Measurements from ENCODE around the gene MMP15. TPM values are rescaled to one million over a fixed set of nuclear protein-coding genes. Genes with fewer than 3 reads are reported as not detected.

Gene MMP15
- total and polyA plus RNA-seq, 4 donors, result 7.0 to 38.8 (median 21.4) TPM

GRCh38 chr16:58053682-58054005 lies 28.1 kb downstream of the MMP15 start:
- 92% methylated on average over 5 of the region's 5 CpGs for WGBS
- Histone ChIP-seq H3K9ac (ENCODE audit: low read depth in 1 of 2, low read length in 2 of 2) (no peak overlapping the region), H3K27me3 (ENCODE audit: control insufficient read depth in 4 of 4, insufficient read depth in 4 of 4, low read length in 3 of 4) (no peaks in the 10 kb centered on the region), H3K4me3 (ENCODE audit: low read depth in 1 of 3, low read length in 3 of 3) (no peak overlapping the region), H3K36me3 (ENCODE audit: control insufficient read depth in 4 of 4, insufficient read depth in 3 of 4, low read depth in 1 of 4, low read length in 3 of 4) (no peaks in the 10 kb centered on the region), H3K27ac (ENCODE audit: low read depth in 1 of 2, low read length in 2 of 2) (no peak overlapping the region), H3K9me3 (ENCODE audit: control insufficient read depth in 4 of 4, low read length in 3 of 4) (no peaks in the 10 kb centered on the region), H3K4me1 (ENCODE audit: control insufficient read depth in 4 of 4, insufficient read depth in 4 of 4, low read length in 3 of 4) (no peaks in the 10 kb centered on the region)
- no peak for TF ChIP-seq ZBTB33 (IDR thresholded peaks at IDR 0.05)
- no peak for TF ChIP-seq NR2F2 (IDR thresholded peaks at IDR 0.05)
- TF ChIP-seq ATF3 (IDR thresholded peaks at IDR 0.05), result no peak
- no peak for TF ChIP-seq REST (IDR thresholded peaks at IDR 0.05)
- no peak for TF ChIP-seq RXRA (IDR thresholded peaks at IDR 0.05)
- no peak for TF ChIP-seq HNF4A (conservative IDR thresholded peaks at IDR 0.05)
- no peak for TF ChIP-seq FOXA1 (IDR thresholded peaks at IDR 0.05)
- no peak for TF ChIP-seq EGR1 (IDR thresholded peaks at IDR 0.05; ENCODE audit: low read depth in 2 of 2)
- no peak for TF ChIP-seq HNF4G (IDR thresholded peaks at IDR 0.05)
- TF ChIP-seq CTCF (IDR thresholded peaks at IDR 0.05; ENCODE audit: low read depth, low read length, missing input control), result no peak
- TF ChIP-seq FOXA2 (IDR thresholded peaks at IDR 0.05), result no peak
- TF ChIP-seq MAX (IDR thresholded peaks at IDR 0.05), result no peak
- no peak for TF ChIP-seq JUND (IDR thresholded peaks at IDR 0.05)
- TF ChIP-seq RAD21 (IDR thresholded peaks at IDR 0.05), result no peak
- no peak for TF ChIP-seq GABPA (IDR thresholded peaks at IDR 0.05 in 1 of 2, conservative IDR thresholded peaks at IDR 0.05 in 1 of 2)
- TF ChIP-seq TAF1 (conservative IDR thresholded peaks at IDR 0.05), result no peak
- no peak for TF ChIP-seq YY1 (IDR thresholded peaks at IDR 0.05)
- no peak for TF ChIP-seq SP1 (IDR thresholded peaks at IDR 0.05)
- DNase-seq (ENCODE audit: low spot score), result no peak

- 83% methylated on average over 10 of the region's 10 CpGs for WGBS
- H3K4me3 ChIP-seq (ENCODE audit: low read depth in 1 of 3, low read length in 3 of 3), result no peak overlapping the region
- H3K4me1 ChIP-seq (ENCODE audit: control insufficient read depth in 4 of 4, insufficient read depth in 4 of 4, low read length in 3 of 4), result no peaks in the 10 kb centered on the region
- no peaks in the 10 kb centered on the region for H3K27me3 ChIP-seq (ENCODE audit: control insufficient read depth in 4 of 4, insufficient read depth in 4 of 4, low read length in 3 of 4)
- H3K9me3 ChIP-seq (ENCODE audit: control insufficient read depth in 4 of 4, low read length in 3 of 4), result no peaks in the 10 kb centered on the region
- H3K27ac ChIP-seq (ENCODE audit: low read depth in 1 of 2, low read length in 2 of 2), result no peak overlapping the region
- no peaks in the 10 kb centered on the region for H3K36me3 ChIP-seq (ENCODE audit: control insufficient read depth in 4 of 4, insufficient read depth in 3 of 4, low read depth in 1 of 4, low read length in 3 of 4)
- H3K9ac ChIP-seq (ENCODE audit: low read depth in 1 of 2, low read length in 2 of 2), result no peak overlapping the region
- TF ChIP-seq FOXA2 (IDR thresholded peaks at IDR 0.05), result no peak
- TF ChIP-seq ATF3 (IDR thresholded peaks at IDR 0.05), result no peak
- no peak for TF ChIP-seq CTCF (IDR thresholded peaks at IDR 0.05; ENCODE audit: low read depth, low read length, missing input control)
- TF ChIP-seq YY1 (IDR thresholded peaks at IDR 0.05), result no peak
- no peak for TF ChIP-seq HNF4G (IDR thresholded peaks at IDR 0.05)
- TF ChIP-seq FOXA1 (IDR thresholded peaks at IDR 0.05), result no peak
- TF ChIP-seq NR2F2 (IDR thresholded peaks at IDR 0.05), result no peak
- TF ChIP-seq RXRA (IDR thresholded peaks at IDR 0.05), result no peak
- no peak for TF ChIP-seq SP1 (IDR thresholded peaks at IDR 0.05)
- TF ChIP-seq JUND (IDR thresholded peaks at IDR 0.05), result no peak
- no peak for TF ChIP-seq GABPA (IDR thresholded peaks at IDR 0.05 in 1 of 2, conservative IDR thresholded peaks at IDR 0.05 in 1 of 2)
- TF ChIP-seq TAF1 (conservative IDR thresholded peaks at IDR 0.05), result no peak
- TF ChIP-seq HNF4A (conservative IDR thresholded peaks at IDR 0.05), result no peak
- DNase-seq (ENCODE audit: low spot score), result no peak
These were observed 28.7 kb downstream of the MMP15 start for GRCh38 chr16:58054289-58054688.

All from liver (tissue), 9 donors.